ENCODE results near the gene VWA5B2.

Gene VWA5B2

DNA sequence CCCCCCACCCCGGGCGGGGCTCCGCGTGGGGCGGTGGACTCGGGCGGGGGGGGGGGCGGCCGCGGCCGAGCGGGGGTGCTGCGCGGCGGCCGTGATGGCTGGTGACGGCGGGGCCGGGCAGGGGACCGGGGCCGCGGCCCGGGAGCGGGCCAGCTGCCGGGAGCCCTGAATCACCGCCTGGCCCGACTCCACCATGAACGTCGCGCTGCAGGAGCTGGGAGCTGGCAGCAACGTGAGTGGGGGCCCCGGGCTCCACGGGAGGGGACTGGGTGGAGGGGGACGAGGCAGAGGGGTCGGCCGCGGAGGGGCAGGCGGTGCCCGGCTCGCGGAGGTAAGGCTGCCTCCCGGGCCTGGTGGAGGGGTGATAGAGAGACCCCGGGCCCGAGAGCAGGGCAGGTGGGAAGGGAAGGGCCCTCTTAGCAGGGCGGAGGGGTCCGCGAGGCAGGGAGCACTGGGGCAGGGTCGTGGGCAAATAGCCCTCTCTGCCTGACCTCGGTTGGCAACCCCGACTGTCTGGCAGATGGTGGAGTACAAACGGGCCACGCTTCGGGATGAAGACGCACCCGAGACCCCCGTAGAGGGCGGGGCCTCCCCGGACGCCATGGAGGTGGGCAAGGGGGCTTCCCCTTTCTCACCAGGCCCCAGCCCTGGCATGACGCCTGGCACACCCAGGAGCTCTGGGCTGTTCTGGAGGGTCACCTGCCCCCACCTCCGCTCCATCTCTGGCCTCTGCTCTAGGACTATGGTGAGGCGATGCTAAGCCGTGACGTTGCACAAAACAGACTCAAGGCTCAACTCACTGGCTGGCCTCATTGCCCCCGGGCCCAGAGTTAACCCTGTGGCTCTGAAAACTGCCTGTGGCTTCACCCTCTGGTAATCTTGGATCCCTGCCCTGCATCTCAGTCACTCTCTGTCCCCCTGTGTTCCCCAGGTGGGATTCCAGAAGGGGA is 46.9 kb downstream of the VWA5B2 start, which contains the start of gene ECE2:
TSS of gene ECE2 (plus strand) at position 62 of the 950 bp plus-strand sequence. CDS start at position 194, 132 bp downstream.
- DNase-seq (ENCODE audit: low spot score), result no peak

DNA sequence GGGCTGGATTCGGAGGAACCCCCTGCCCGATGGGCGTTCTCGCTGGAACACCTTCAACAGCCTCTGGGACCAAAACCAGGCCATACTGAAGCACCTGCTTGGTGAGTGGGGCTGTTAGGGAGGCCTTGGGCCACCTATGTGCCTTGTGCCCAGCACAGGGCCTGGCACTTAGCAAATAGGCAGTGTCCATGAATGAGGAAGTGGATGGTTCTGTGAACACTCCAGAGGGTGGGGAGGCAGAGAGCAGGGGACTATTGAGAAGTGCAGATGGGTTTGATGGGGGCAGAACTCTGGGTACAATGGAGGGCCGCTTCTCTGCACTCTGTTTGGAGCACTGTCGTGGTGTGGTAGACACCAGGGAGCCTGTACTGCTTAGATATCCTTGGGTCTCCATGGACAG is 48.0 kb downstream of the VWA5B2 start:
- DNase-seq (ENCODE audit: low spot score), result no peak

DNA sequence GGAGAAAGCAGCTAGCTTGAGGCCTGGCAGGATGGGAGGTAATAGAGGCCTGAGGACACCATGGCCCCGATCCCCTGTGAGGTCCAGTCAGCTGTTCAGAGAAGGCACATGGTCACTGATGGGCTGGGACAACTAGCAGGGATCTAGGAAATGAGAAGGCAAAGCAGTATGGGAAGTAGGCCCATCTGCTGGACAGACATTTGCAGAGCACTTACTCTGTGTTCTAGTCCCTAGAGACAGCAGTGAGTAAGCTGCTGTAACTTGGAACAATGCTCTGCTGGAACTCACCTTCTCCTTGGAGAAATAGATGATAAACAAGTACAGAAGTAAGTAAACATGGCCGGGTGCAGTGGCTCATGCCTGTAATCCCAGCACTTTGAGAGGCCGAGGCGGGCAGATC is 53.6 kb downstream of the VWA5B2 start:
- no peak for DNase-seq (ENCODE audit: low spot score)

DNA sequence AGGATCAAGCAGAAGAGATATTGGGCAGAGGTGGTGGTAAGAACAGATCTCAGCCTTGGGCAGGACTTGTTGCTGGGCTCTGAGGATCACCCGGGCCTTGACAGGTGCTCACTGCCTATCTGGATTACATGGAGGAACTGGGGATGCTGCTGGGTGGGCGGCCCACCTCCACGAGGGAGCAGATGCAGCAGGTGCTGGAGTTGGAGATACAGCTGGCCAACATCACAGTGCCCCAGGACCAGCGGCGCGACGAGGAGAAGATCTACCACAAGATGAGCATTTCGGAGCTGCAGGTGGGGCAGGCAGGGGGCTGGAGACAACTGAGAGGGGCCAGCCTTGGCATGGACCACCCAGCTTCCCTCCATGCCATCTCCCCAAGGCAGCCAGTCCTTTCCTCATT is 54.3 kb downstream of the VWA5B2 start:
- no peak for DNase-seq (ENCODE audit: low spot score)

DNA sequence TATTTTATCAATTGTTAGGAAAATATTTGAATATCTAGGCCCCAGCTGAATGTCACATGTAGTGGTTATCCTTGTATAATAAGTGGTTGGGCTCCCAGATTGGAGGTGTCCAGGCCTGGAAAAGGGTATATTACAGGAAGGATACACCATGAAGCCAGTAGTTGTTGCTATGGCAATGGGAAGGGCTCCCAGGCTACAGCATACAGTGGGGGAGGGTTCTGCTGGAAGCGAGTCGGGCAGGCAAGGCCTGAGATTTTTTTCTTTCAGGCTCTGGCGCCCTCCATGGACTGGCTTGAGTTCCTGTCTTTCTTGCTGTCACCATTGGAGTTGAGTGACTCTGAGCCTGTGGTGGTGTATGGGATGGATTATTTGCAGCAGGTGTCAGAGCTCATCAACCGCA is 55.3 kb downstream of the VWA5B2 start:
- DNase-seq (ENCODE audit: low spot score), result peak; percentile 78

DNA sequence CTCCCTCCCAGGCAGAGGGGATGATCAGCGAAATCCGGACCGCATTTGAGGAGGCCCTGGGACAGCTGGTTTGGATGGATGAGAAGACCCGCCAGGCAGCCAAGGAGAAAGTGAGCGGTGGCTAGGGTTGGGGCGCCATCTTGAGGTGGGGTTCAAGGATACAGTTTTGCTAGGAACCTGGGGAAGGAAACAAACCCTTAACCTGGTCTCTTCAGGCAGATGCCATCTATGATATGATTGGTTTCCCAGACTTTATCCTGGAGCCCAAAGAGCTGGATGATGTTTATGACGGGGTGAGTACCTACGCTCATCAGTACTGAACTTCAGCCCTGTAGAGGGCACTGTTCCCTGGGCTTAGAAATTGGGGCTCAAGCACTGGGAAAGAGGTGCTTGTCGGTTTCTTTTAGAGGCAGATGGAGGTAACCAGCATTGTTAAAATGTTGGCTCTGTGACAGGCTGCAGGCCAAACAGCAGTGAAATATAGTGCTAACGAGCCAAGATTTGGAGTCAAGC is 60.1 kb downstream of the VWA5B2 start:
- peak; percentile 77 for DNase-seq (ENCODE audit: low spot score)

DNA sequence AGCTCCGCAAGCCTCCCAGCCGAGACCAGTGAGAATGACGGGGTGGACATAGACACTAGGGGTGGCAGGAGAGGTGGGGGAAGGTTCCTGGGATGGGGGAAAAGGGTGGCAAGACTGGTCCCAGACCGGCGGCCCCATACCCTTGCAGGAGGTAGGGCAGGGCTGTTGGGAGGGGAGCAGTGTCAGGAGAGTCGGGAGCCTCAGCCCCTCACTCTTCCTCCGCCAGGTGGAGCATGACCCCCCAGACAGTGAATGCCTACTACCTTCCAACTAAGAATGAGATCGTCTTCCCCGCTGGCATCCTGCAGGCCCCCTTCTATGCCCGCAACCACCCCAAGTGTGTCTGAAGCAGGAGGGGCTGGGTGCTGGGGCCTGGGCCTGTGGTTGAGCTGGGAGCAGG is 60.9 kb downstream of the VWA5B2 start:
- DNase-seq (ENCODE audit: low spot score), result no peak

DNA sequence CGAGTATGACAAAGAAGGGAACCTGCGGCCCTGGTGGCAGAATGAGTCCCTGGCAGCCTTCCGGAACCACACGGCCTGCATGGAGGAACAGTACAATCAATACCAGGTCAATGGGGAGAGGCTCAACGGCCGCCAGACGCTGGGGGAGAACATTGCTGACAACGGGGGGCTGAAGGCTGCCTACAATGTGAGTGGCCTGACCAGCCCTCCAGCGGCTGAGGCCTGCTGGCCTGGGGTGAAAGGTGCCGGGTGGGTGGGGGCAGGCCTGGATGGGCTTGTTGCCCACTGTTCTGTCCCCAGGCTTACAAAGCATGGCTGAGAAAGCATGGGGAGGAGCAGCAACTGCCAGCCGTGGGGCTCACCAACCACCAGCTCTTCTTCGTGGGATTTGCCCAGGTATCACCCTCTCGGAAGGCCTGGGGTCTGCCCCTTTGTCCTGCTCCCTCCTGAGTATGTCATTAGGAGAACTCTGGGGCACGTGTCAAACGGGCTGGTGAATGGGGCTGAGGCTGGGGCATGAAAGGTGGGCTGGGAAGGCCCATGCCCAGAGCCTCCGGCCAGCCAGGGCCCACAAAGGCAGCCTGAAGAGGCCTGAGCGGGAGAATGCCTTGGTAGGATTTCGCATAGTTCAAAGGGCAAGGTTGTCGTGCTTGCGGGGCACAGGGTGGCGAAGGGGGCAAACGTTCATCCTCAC is 61.8 kb downstream of the VWA5B2 start:
- no peak for DNase-seq (ENCODE audit: low spot score)

Measured in ecto neural progenitor cell (in vitro differentiated cells).